IPS-20b (cell line): ENCODE data around the gene UBR2.

ENCODE experiments used
- H3K27ac ChIP-seq: one replicate; pipeline ENCODE4 v1.5.1; 2013; ENCODE audit warnings: low read length
- H3K27me3 ChIP-seq: 2 replicates; pipeline ENCODE4 v1.6.1; 2013; ENCODE audit warnings: mild to moderate bottlenecking, low read length, inconsistent platforms; ENCODE audit not compliant: insufficient read depth
- H3K36me3 ChIP-seq: 2 replicates; pipeline ENCODE4 v1.6.1; 2013; ENCODE audit warnings: low read depth, mild to moderate bottlenecking, inconsistent platforms, low read length, moderate library complexity; ENCODE audit not compliant: insufficient read depth
- H3K4me1 ChIP-seq: 2 replicates; pipeline ENCODE4 v1.6.1; 2013; ENCODE audit warnings: mild to moderate bottlenecking, control low read depth, inconsistent platforms, low read length, moderate library complexity; ENCODE audit not compliant: insufficient read depth
- H3K4me3 ChIP-seq: 2 replicates; pipeline ENCODE4 v1.5.1; 2013; ENCODE audit warnings: mild to moderate bottlenecking, low read length, inconsistent platforms
- H3K9ac ChIP-seq: 2 replicates; pipeline ENCODE4 v1.6.1; 2013; ENCODE audit warnings: low read depth, mild to moderate bottlenecking, inconsistent platforms, low read length, moderate library complexity
- H3K9me3 ChIP-seq: 2 replicates; pipeline ENCODE4 v1.6.1; 2013; ENCODE audit warnings: mild to moderate bottlenecking, low read depth, low read length, inconsistent platforms; ENCODE audit not compliant: insufficient read depth

Gene UBR2

DNA sequence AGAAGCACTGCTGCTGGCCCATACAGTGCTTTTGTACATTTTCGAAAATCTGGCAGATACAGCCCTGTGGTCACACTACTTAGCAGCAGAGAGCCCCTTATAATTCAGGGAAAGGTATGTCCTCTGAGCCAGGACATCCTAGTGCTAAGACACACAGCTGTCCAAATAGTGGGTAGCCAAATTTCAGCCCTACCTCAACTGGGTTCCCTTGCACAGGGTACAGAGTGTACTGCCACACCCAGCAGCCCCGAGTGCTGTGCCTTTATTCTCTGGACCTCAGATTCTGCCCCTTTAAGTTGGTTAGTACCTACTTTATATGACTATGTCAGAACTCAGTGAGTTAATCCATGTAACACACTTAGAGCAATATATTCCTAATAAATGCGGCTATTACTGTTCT is 111.0 kb downstream of the UBR2 start:
- Histone ChIP-seq H3K4me3 (no peak overlapping the region), H3K9me3 (no peaks in the 10 kb centered on the region), H3K4me1 (no peaks in the 10 kb centered on the region), H3K9ac (no peak overlapping the region), H3K27me3 (no peaks in the 10 kb centered on the region), H3K36me3 (peaks cover 96% of the 10 kb centered on the region), H3K27ac (no peak overlapping the region)

DNA sequence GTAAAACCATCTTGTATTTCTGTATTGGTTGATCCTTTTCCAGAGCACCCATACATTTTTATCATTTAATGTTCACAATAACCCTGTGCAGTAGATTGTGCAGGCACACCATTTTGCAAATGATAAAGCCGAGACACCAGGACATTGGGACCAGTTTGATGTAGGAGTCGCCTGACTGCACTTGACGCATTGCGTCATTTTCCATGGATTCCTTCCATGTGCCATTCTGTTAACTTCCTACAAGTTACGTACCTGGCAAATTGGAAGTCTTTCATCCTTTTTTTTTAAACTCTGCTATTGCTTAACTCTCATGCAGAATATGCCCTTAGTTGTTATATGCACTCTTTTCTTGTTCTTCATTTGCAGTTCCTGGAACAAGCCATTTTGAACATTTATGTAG is 115.5 kb downstream of the UBR2 start:
- H3K27me3 ChIP-seq = no peaks in the 10 kb centered on the region
- no peaks in the 10 kb centered on the region for H3K4me1 ChIP-seq
- no peak overlapping the region for H3K27ac ChIP-seq
- H3K9ac ChIP-seq = no peak overlapping the region
- H3K36me3 ChIP-seq = peaks cover 92% of the 10 kb centered on the region
- no peak overlapping the region for H3K4me3 ChIP-seq
- no peaks in the 10 kb centered on the region for H3K9me3 ChIP-seq

- H3K36me3 ChIP-seq = peaks cover 83% of the 10 kb centered on the region
- no peaks in the 10 kb centered on the region for H3K4me1 ChIP-seq
- H3K9ac ChIP-seq = no peak overlapping the region
- no peaks in the 10 kb centered on the region for H3K27me3 ChIP-seq
- H3K9me3 ChIP-seq = no peaks in the 10 kb centered on the region
- no peak overlapping the region for H3K27ac ChIP-seq
- no peak overlapping the region for H3K4me3 ChIP-seq
These were observed 124.5 kb downstream of the UBR2 start for GRCh38 chr6:42688281-42688680.

GRCh38 chr6:42689371-42689770 is 125.5 kb downstream of the UBR2 start:
- Histone ChIP-seq H3K36me3 (peaks cover 79% of the 10 kb centered on the region), H3K27me3 (no peaks in the 10 kb centered on the region), H3K4me1 (no peaks in the 10 kb centered on the region), H3K9ac (no peak overlapping the region), H3K4me3 (no peak overlapping the region), H3K9me3 (no peaks in the 10 kb centered on the region), H3K27ac (no peak overlapping the region)

DNA sequence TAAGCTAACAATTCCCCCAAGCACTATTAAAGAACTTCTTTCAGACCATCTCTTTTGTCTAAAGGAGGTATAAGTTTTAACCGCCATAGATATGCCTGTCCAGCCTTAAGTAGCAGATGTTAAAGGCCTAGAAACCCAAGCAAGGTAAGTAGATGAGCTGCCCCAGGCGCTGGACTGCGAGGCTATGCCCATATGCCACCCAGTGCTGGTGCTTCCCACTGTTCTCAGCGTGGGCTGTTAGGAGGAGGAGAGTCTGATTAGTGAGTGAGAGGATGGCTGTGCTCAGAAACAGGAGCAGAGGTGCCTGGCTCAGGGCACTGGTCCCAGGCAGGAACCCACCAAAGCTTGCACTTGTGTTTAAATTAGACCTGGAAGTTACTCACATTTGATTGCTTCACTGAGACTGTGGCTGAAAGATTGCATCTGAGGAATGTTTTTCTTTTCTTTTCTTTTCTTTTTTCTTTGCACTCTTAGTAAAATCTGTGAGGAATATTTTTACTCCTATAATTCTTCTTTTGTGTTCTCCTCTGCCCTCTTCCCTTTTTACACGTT is 126.4 kb downstream of the UBR2 start:
- Histone ChIP-seq H3K9me3 (no peaks in the 10 kb centered on the region), H3K27me3 (no peaks in the 10 kb centered on the region), H3K27ac (no peak overlapping the region), H3K36me3 (peaks cover 75% of the 10 kb centered on the region), H3K9ac (no peak overlapping the region), H3K4me3 (no peak overlapping the region), H3K4me1 (no peaks in the 10 kb centered on the region)

- H3K9ac ChIP-seq = no peak overlapping the region
- no peak overlapping the region for H3K27ac ChIP-seq
- no peaks in the 10 kb centered on the region for H3K9me3 ChIP-seq
- H3K27me3 ChIP-seq = no peaks in the 10 kb centered on the region
- peaks cover 69% of the 10 kb centered on the region for H3K36me3 ChIP-seq
- H3K4me1 ChIP-seq = no peaks in the 10 kb centered on the region
- no peak overlapping the region for H3K4me3 ChIP-seq
These were observed 127.0 kb downstream of the UBR2 start for GRCh38 chr6:42690872-42691271.

DNA sequence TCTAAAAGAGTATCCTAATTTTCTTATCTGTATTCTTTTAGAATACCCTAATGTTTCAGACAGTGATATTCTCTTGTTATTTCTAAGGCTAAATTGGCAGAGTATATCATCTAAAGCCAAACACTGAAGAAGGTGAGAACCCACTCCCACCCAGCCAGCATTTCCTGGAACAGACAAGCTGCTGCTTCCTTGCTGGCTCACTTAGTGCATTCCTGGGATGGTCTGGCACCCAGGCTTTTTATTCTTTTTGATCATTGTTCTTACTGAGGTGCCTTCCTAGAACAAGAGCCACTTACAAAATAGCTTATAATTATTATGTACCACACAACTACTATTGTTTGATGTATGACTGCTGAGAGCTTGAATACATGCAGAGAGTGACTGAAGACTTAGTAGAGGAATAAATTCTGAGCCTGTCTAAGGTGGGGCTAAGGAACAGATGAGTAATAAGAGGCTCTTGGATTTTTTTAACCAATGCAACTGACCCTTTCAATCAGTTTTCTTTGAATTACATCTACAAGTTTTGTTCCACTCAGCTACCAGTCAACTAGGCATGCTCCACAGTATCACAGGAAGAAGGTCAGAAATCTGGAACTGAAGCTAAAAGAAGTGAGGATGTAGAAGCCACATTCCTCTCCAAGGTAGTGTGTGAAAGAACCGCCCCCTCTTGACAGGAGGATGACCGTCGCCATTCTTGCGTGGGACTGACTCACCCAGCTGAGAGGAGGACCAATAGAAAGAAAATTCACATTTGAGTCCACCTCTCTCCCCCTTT is 128.5 kb downstream of the UBR2 start:
- Histone ChIP-seq H3K36me3 (peaks cover 67% of the 10 kb centered on the region), H3K4me1 (no peaks in the 10 kb centered on the region)

GRCh38 chr6:42693725-42694323 is 130.0 kb downstream of the UBR2 start:
- no peaks in the 10 kb centered on the region for H3K27me3 ChIP-seq
- H3K4me1 ChIP-seq = no peaks in the 10 kb centered on the region
- peaks cover 54% of the 10 kb centered on the region for H3K36me3 ChIP-seq
- no peak overlapping the region for H3K9ac ChIP-seq
- no peak overlapping the region for H3K4me3 ChIP-seq
- H3K9me3 ChIP-seq = no peaks in the 10 kb centered on the region
- no peak overlapping the region for H3K27ac ChIP-seq

More for the DNA sequence above, 128.5 kb downstream of the UBR2 start:
- Histone ChIP-seq H3K9ac (no peak overlapping the region), H3K27me3 (no peaks in the 10 kb centered on the region), H3K4me3 (no peak overlapping the region), H3K27ac (no peak overlapping the region), H3K9me3 (no peaks in the 10 kb centered on the region)

- H3K36me3 ChIP-seq = peaks cover 47% of the 10 kb centered on the region
- H3K4me1 ChIP-seq = no peaks in the 10 kb centered on the region
- H3K27ac ChIP-seq = no peak overlapping the region
- no peaks in the 10 kb centered on the region for H3K9me3 ChIP-seq
- H3K9ac ChIP-seq = no peak overlapping the region
- no peaks in the 10 kb centered on the region for H3K27me3 ChIP-seq
- H3K4me3 ChIP-seq = no peak overlapping the region
These were observed 130.8 kb downstream of the UBR2 start for GRCh38 chr6:42694586-42694985.

- Histone ChIP-seq H3K4me1 (no peaks in the 10 kb centered on the region), H3K9ac (no peak overlapping the region), H3K36me3 (peaks cover 26% of the 10 kb centered on the region), H3K9me3 (no peaks in the 10 kb centered on the region), H3K4me3 (no peak overlapping the region), H3K27ac (no peak overlapping the region), H3K27me3 (no peaks in the 10 kb centered on the region)
These were observed 132.9 kb downstream of the UBR2 start for GRCh38 chr6:42696526-42697267.

DNA sequence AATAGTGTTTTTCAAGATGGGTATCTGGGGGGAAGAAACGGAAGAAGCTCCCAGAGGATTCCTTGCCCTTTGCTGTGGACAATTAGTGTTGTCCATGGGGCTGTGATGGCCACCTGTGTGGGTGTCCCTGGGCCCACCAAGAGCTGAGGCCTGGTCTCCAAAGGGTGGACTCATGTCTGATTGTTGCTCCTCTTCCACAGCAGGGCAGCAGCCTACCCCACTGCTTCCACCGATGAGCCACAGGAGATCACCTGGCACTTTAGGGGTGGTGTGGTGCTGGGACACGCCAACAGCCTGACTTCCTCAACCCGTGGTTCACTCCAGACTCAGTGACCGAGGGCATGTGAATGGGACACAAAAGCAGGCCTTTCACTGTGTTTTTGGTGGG is 133.4 kb downstream of the UBR2 start:
- Histone ChIP-seq H3K9ac (no peak overlapping the region), H3K27ac (no peak overlapping the region), H3K4me3 (no peak overlapping the region), H3K4me1 (no peaks in the 10 kb centered on the region), H3K27me3 (no peaks in the 10 kb centered on the region), H3K36me3 (peaks cover 21% of the 10 kb centered on the region), H3K9me3 (no peaks in the 10 kb centered on the region)
